GM21367 (cell line): Measurements from ENCODE around the gene BICD1.
A peak's percentile ranks its signal among the peaks of the same experiment; 100 is the strongest.

ENCODE experiments used
- ATAC-seq: cut with Tn5 transposase; IDR thresholded peaks from one replicate; pipeline ENCODE4 v1.9.1; 2021; ENCODE audit not compliant: unreplicated experiment

The BICD1 gene

DNA sequence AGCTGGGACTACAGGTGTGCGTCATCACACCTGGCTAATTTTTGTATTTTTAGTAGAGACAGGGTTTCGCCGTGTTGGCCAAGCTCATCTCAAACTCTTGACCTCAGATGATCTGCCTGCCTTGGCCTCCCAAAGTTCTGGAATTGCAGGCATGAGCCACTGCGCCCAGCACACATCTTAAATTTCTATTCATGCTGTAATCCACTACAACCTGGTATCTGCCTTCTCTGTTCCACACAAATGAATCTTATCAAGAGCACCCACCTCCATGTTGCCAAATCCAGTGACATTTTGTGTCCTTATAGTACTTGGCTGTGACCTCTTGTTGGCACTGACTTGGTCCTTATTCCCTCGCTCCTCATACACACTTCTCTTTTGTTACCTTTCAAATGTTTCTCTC is 5.8 kb upstream of the BICD1 start:
- no peak for ATAC-seq

DNA sequence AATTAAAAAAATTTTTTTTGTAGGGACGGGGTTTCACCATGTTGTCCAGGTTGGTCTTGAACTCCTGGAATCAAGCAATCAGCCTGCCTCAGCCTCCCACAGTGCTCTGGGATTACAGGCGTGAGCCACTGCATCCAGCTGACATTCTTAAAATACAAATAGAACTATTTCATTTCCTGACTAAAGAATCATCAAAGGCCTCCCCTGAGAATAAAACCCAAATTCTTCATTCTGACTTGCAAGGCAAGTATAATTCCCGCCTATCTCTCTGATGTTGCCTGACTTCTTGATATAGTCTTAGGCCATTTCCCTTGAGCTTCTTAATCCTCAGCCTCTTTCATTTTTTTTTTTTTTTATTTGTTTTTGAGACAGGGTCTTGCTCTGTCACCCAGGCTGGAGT is 4.4 kb upstream of the BICD1 start:
- no peak for ATAC-seq

DNA sequence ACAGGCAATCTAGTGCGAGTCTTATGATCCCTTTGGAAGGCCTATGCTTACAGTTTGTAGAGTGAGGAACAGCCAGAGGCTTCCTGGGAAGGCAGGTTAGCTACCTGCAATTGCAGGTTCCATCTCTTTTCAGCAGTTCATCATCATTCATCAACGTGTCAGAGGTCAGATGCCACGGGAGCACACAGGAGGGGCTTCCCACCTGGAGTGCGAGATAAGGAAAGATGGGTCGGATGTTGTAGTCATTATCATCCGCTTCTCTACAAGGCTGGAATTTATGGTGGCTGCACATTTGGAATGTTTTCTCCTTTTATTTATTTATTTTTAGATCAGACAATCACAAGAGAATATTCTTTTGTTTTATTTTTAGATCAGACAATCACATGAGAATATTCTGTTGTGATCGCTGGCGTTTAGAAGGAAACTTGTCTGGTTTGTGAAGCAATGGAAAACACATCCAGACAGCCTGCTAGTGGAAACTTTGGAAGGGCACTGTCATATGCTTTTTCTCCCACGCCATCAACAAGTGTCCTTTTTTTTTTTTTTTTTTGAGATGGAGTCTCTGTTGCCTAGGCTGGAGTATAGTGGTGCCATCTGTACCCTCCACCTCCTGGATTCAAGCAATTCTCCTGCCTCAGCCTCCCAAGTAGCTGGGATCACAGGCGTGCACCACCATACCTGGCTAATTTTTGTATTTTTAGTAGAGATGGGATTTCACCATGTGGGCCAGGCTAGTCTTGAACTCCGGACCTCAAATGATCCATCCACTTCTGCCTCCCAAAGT is 1.9 kb upstream of the BICD1 start:
- no peak for ATAC-seq

DNA sequence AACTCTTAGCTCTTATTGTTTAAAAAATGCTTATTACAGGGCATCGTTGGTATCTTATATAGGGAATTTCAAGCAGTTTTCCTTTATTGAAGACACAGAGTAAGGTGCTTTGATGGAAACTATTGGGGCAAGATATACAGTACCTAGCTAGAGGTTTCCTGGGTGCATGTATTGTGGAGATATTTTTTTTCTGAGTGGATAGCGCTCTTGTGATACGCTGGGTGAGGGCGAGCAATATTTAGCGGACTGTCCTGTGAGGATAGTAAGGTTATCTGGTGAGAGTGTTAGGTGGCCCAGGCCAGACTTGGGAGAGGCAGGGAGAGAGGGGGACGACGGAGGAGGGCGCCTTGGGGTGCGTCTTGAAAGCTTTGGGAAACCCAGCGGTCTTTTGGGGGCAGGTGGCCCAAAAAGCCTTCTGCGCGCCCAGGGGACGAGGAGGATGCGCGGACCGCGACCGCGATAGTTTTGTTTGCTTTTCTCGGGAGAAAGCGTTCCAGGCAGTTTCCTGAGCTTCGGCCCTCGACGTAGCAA is 596 bp upstream of the BICD1 start:
- ATAC-seq = no peak

DNA sequence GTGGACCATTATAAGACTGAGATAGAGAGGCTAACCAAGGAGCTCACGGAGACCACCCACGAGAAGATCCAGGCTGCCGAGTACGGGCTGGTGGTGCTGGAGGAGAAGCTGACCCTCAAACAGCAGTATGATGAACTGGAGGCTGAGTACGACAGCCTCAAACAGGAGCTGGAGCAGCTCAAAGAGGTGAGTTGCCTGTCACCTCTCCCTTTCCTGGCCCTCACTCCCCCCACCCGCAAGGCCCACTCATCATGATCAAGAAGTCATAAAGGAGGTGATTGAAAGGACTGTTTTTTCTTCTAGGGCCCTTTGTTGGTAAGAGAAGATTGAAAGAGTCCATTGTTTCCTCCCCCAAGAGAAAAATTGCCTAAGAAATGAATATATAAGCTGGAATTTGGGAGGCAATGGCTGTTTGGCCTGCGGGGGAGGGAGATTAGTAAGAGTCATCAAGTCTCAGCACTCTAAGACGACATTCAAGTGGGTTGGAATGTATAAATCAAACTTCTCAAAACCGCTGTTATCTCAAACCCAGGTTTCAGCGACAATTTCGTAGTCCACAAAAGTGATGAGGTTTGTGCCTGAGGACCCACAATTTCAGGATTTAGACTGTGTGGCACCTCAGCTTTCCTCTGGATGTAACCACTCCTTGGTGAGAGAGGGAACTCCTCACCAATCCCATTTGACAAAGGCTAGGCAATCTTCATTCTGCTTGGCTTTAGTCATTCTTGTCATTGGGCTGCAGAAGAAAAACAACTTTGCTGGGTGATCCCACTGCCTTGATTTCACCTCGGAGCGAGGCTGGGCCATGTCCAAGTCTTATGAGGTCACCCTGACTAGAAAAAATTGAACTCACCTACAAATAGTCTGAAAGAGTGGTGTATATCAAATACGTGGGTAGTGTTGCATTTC is 966 bp downstream of the BICD1 start:
- no peak for ATAC-seq

DNA sequence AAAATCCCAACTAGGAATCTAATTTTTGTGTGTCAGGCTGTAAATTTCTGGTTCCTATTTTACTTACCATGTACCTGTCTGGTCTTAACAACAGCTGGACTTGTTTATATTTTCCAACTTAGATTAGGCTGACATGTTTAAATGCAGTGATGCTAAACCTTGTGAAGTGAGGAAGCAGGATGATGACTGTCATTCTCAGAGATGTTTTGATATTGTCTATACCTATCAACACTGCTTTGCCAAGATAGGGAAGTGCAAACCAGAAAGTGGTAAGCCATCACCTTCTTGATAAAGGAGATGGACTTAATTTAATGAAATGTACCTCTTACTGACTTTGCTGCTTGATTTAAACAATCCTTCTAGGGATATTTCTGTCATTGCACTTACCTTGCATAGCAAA is 2.1 kb downstream of the BICD1 start:
- ATAC-seq = no peak

DNA sequence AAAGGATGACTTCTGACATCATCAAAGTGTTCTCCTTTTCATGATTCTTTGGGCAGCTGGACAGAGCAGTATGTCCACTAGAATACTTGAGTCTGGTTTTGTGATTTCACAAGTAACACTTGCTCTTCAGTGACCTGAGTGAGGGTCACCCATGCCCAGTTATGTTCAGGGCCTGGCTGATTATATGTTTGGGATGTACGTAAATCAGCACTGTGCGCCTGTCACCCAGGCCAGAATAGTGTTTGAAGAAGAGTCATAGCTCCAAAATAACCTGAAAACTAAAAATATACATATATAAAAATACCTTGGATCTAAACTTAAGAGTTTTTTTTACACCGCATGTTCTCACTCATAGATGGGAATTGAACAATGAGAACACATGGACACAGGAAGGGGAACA is 3.8 kb downstream of the BICD1 start:
- ATAC-seq = no peak

DNA sequence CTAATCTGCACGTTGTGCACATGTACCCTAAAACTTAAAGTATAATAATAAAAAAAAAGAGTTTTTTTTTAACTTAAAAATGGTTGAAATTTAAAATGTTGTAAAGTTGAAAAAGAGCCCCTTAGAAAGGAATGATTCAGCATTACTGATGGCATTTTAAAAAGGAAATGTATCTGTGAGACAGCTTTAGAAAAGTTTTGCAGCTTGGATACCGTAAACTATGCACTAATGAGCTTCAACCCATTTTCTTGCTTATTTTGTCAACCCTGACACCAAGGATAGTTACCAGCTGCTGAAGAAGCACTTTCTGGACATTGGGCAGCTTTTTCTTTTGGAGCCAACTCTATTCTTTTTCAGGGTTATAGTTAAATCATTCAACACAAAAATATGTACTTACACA is 4.3 kb downstream of the BICD1 start:
- no peak for ATAC-seq

DNA sequence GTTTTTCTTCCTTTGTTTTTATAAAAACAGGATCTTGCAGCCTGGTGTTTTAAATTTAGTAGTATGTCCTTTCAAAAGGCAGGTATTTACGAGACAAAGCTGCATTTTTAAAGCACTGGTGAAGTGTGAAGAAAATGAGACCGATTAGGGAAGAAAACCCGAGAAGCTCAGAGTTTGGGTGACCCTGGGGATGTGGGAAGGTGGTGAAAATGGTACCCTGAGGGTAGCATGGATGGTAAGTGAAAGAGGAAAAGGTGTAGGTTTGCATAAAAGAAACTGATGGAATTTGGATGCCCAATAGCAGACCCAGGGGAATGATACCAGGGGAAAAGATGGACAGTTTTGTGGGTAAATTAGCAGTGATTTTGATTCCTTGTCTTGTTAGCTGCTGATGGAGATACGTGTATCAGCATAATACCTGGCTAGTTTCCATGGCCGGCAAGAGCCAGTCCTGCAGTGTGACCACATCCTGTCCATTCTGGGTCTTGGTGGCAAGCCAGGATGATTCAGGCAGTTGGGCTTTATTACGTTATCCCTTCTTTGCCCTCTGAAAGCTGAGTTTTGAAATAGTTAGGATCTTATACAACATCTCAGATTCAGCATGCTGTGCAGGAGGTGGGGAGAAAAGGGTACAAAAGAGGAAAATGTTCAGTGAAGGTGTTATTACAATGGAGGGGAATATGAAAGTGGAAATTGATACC is 8.9 kb downstream of the BICD1 start:
- ATAC-seq = no peak

DNA sequence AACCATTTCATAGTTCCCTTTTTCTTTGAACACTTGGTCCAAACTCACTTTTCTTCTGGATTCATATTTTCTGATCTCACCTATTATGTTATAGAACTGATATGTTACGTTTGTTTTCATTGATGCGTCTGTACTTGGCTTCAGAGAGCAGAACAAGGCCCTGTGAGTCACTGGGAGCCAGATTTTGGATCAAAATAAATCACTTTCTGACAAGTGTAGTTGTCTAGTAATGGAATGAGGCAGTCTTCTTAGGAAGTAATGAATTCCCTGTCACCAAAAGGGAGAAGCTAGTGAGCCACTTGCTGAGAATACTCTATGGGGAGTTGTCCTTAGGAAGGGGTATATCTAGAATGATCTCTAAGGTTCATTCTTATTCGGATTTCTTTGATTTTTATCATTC is 10.2 kb downstream of the BICD1 start:
- ATAC-seq = no peak

DNA sequence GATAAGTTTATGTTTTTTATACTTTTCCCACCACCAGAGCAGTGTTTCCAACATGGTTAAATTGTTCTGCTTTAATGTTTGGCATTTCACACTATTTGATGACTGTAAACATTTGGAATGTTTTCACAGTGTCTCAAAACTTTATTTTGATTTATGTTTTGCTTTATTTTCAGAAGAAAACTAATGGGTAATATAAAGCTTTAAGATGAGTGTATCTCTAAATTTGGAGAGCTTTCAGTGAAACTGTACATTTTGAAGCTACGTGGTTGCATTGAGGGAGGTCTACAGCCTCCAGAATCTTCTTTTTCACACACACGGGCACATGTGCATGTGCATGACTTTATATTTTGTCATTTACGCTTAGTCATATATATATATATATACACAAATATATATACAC is 10.7 kb downstream of the BICD1 start:
- ATAC-seq = no peak

DNA sequence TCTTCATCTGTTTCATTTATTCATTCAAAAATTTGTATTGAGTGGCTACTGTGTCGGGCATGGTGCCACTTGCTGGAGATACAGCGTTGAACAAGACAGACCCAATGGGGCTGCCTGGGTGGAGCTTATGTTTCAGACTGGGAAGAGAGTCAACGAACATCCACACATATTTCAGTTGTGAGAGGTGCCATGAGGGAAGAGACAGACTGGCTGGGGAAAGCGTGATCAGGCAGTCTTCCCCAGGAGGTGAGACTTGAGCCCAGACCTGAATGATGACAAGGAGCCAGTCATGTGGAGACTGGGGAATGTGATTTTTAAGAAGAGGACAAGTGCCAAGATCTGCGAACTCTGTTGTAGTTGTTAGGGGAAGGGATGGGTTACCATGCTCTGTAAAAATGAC is 12.2 kb downstream of the BICD1 start:
- no peak for ATAC-seq

DNA sequence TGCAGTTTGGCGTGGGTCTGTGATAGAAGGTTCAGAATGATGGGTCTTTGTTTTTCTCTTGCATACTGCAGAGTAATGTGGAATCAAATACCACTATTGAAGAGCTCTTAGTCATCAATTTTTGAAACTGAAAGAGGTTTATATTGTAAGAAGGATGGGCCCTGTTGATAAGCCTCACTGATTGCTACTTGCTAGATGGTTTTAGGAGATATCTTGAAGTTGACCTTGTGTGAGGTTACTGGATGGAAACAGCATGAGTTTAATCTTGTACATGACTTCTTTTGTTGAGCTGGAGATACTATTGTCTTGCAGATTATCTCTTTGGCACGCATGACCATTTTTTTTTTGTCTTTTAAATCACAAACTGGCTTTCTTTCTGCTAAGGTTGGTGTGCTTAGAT is 13.8 kb downstream of the BICD1 start:
- peak; percentile 79 for ATAC-seq

DNA sequence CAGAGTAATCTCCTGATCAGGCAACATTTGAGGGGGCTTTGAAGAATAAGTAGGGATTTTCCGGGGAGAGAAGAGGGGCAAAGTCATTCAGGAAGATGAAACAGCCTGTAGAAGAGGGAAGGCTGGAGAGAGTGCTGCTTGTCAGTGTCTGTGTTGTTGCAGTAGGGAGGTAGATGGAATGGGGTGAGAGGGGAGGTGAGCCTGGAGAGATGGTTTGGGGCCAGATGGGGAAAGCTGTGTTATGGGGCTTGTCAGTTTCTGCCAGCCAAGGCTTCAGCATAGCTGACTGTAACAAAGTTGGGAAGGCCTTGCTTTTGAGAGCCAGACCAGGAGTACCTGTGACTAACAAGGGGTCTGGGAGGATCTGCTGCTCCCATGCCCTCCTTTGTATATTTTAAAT is 18.0 kb downstream of the BICD1 start:
- no peak for ATAC-seq

DNA sequence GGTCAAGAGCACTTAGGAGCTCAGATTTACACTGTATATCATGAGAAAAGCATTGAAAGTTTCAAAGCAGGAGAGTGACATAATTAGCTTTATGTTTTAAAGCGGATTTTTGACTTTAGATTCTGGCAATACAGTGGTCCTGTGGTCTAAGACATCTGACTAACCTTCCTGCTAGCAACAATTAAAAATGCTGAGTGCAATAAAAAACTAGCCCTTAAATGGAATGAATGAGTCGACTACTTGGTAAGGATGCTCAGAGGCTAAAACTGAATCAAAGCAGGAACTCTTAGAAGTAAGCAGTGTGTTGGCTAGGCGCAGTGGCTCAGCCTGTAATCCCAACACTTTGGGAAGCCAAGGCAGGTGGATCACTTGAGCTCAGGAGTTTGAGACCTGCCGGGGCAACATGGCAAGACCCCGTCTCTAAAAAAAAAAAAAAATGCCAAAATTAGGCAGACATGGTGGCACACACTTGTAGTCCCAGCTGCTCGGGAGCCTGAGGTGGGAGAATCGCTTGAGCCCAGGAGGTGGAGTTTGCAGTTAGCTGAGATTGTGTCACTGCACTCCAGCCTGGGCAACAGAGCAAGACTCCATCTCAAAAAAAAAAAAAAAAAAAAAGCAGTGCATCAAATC is 18.9 kb downstream of the BICD1 start:
- no peak for ATAC-seq

DNA sequence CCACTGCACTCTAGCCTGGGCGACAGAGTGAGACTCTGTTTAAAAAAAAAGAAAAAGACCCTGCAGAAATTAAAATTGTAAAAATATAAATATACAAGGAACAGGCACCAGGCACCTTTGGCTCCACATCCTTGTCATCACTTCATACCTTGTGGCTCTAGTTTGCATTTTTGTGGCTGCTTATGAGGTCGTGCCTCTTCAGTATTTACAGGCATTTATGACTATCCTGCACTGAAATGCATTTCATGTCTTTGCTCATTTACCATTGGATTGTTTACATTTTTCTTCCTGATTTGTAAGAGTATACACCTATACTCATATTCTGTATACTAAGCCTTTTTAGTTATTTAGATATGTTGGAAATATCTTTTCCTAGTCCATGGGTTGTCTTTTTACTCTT is 20.1 kb downstream of the BICD1 start:
- ATAC-seq = no peak

DNA sequence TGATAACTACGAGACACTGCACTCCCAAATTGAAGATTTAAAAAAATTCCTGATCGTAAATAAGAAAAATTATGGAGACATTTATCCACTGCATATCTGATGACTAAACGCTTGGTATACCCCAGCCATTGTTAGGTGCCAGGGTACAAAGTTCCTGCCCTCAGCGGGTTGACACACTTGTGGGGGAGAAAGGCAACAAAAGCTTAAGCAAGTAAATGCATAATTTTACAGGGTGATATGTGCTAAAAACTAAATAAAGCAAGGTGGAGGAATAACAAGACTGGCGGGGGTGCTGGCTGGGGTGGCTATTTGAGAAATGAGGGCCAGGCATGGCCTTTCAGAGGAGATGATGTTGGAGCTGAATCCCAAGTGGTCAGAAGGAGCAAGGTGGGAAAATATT is 25.0 kb downstream of the BICD1 start:
- ATAC-seq = no peak

DNA sequence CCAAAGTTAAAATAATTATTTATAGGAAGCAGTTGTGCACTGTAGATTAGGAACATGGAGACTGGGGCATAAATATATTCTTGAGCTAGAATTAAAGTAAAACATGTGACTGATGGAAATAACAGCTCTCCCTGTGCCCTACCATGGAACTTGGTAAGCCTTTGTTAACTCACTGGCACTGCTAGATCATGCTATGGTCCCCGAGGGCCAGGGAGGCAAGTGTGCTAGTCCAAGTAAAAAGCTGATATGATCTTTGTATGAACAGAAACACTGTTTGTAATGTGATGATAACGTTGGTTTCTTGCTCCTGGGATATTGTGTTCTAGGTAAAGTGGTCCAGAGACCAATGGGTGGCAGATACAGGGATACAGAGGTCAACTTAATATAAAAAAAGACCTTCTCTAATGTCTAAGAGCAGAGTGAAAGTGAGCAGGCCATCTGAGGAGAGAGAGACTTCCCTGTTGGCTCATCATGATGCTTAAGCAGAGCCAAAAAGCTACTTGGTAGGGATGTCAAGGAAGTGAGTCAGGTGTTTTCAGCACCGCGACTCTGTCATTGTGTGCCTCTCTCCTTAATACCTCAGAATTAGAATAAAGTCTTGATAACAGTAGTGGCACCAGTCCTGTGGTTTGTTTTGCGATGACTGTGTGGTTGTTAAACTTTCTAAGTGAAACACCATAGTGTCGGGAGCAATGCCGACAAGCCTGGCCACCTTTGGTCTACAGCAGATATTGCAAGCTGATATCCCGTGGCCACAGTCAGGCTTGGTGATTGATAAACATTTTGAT is 27.6 kb downstream of the BICD1 start:
- ATAC-seq = peak; percentile 31

DNA sequence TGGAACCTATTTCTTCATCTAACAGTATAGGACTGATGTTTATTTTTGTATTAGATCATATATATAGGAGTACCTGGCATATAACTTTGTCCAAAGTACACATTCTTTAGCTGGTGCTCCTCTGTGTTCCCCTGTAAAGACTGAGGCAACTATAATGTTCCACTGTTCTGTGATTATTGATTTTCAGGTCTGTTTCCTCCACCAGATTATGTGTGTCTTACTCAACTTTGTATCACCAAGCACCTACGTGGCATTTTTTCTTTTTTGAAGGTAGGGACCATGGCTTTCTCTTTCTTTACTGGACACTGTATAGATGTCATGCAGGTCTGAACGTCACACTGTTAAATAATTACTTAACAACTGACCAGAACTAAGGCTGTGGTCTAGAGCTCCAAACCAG is 29.3 kb downstream of the BICD1 start:
- ATAC-seq = no peak

DNA sequence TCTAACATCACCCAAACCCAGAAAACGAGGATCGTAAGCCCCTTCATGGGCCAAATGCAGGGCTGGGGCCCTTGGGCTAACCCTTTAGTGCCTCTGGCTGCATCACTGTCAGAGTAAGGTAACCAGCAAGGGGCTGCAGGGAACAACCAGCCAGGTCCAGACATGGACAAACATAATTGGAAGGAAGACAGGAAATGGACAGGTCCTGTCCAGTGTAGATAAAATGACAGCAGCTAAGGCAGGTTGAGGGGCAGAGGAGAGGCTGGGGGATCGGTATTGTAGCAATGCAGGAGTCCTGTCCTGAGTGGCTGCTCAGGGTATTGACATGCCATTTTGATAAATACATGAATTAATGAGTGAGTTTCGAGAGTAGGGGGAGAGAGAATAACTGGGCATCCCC is 29.8 kb downstream of the BICD1 start:
- ATAC-seq = no peak
